ENCODE results near the gene MAPK8IP2. TPM values are rescaled to one million over a fixed set of nuclear protein-coding genes. Genes with fewer than 3 reads are reported as not detected.

The MAPK8IP2 gene
- polyA plus RNA-seq (2012; ENCODE audit: insufficient read length, low read depth) = 4.0 TPM

GRCh38 chr22:50600538-50600937 is at the start of gene MAPK8IP2:
TSS of gene MAPK8IP2 (plus strand) at chr22:50600793. CDS start at chr22:50600819, 26 bp downstream.
- TF ChIP-seq SIN3A (IDR thresholded peaks at IDR 0.05; ENCODE audit: borderline replicate concordance, insufficient read depth, low read length) (no peak), POLR2AphosphoS5 (IDR thresholded peaks at IDR 0.05; ENCODE audit: low read depth, low read length) (no peak), TAF1 (IDR thresholded peaks at IDR 0.05; ENCODE audit: borderline replicate concordance, insufficient read depth, low read length) (no peak), FOXP2 (optimal IDR thresholded peaks at IDR 0.05; ENCODE audit: borderline replicate concordance, extremely low read depth, extremely low read length, insufficient read depth) (no peak), REST (IDR thresholded peaks at IDR 0.05; ENCODE audit: insufficient read depth in 1 of 2, low read depth in 2 of 2, low read length in 2 of 2) (no peak)

DNA sequence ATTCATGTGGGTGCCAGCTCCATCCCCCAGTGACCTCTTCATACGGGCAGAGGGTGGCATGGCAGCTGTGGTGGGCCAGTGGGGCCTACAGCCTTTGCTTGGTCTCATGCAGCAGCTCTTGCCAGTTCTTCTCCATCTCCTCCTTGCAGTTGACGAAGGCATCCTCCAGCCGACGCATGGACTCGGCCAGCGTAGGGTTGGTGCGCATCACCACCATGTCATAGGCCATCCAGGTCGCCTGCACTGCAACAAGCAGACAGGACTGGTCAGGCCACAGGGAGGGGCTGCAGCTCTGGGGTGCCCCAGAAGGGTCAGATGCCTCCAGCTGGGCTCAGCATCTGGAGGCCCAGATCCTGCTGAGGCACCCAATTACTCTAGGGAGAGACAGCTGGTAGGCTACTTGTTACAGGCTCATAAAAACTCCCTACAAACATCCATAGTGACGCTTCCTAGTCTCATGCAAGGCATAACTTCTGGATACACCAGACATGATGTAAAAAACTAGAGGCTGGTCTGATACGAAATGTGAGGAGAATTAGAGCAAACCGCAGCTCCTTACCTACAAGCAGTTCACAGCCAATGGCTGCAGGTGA is 49.3 kb upstream of the MAPK8IP2 start:
- no peak for TF ChIP-seq SIN3A (IDR thresholded peaks at IDR 0.05; ENCODE audit: borderline replicate concordance, insufficient read depth, low read length)
- TF ChIP-seq FOXP2 (optimal IDR thresholded peaks at IDR 0.05; ENCODE audit: borderline replicate concordance, extremely low read depth, extremely low read length, insufficient read depth) = no peak
- no peak for TF ChIP-seq POLR2AphosphoS5 (IDR thresholded peaks at IDR 0.05; ENCODE audit: low read depth, low read length)
- TF ChIP-seq REST (IDR thresholded peaks at IDR 0.05; ENCODE audit: insufficient read depth in 1 of 2, low read depth in 2 of 2, low read length in 2 of 2) = no peak
- TF ChIP-seq TAF1 (IDR thresholded peaks at IDR 0.05; ENCODE audit: borderline replicate concordance, insufficient read depth, low read length) = no peak

DNA sequence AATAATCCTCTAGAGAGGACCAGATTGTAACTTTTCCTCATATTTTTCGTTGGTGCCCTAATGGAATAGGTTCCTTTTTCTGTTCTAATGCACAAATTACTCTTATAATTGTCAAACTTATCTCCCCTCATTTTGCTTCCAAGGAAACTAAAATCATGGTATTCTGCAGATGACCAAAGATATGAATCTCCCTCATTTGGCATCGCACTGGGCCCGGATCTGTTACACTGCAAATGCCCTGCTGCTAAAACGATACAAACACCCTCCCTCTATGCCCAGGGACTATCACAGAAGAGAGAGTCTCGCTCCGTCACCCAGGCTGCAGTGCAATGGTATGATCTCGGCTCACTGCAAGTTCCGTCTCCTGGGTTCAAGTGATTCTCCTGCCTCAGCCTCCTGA is 47.3 kb upstream of the MAPK8IP2 start:
- TF ChIP-seq POLR2AphosphoS5 (IDR thresholded peaks at IDR 0.05; ENCODE audit: low read depth, low read length) (no peak), TAF1 (IDR thresholded peaks at IDR 0.05; ENCODE audit: borderline replicate concordance, insufficient read depth, low read length) (no peak), REST (IDR thresholded peaks at IDR 0.05; ENCODE audit: insufficient read depth in 1 of 2, low read depth in 2 of 2, low read length in 2 of 2) (no peak), FOXP2 (optimal IDR thresholded peaks at IDR 0.05; ENCODE audit: borderline replicate concordance, extremely low read depth, extremely low read length, insufficient read depth) (no peak), SIN3A (IDR thresholded peaks at IDR 0.05; ENCODE audit: borderline replicate concordance, insufficient read depth, low read length) (no peak)

- TF ChIP-seq REST (IDR thresholded peaks at IDR 0.05; ENCODE audit: insufficient read depth in 1 of 2, low read depth in 2 of 2, low read length in 2 of 2) = no peak
- TF ChIP-seq SIN3A (IDR thresholded peaks at IDR 0.05; ENCODE audit: borderline replicate concordance, insufficient read depth, low read length) = no peak
- no peak for TF ChIP-seq FOXP2 (optimal IDR thresholded peaks at IDR 0.05; ENCODE audit: borderline replicate concordance, extremely low read depth, extremely low read length, insufficient read depth)
- TF ChIP-seq TAF1 (IDR thresholded peaks at IDR 0.05; ENCODE audit: borderline replicate concordance, insufficient read depth, low read length) = no peak
- TF ChIP-seq POLR2AphosphoS5 (IDR thresholded peaks at IDR 0.05; ENCODE audit: low read depth, low read length) = no peak
These were observed 43.9 kb upstream of the MAPK8IP2 start for GRCh38 chr22:50556703-50557102.
